ENCODE results near the gene MMP19.
"Not testable (repeated sequence)": the region's sequence is repeated elsewhere in the genome, so short reads cannot be mapped to it uniquely, and the experiment has no call there.

Gene MMP19

DNA sequence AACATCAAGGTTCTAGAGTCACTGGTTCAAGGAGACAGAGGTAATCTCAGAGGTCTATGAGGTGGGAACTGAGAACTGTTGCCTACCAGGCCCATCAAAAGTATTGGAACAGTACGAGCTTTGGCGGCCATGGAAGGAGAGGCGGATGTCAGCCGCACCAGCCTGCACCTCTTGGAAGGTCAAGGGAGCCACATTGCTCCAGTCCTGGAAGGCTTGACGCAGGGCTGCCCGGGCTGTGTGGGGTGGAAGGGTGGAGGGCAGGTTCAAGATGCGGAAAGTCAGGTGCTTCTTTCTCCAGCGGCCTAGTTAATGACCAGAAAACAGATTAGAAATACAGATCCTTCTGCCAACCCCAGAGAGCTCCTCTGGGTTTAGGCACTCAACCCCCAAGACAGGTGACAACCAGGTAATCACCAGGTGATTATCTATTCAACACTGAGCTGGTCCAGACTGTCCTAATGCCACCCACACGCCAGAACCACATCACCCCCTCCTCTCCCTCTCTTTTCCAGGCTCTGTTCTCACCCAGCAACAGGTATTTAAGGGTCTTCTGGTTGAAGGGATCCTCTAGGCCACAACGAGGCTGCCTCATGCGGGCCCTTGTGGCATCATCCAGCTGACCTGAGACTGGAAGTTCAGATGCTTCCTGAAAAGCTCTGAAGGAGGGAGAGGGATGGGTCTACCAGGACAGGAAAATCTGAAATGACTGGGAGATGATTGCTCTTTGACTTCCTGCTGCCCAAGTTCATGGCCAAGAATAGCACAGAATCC lies 2.0 kb downstream of the MMP19 start:
- no peak for DNase-seq

- no peak for DNase-seq
Measured at GRCh38 chr12:55839345-55840140, 3.2 kb downstream of the MMP19 start.

DNA sequence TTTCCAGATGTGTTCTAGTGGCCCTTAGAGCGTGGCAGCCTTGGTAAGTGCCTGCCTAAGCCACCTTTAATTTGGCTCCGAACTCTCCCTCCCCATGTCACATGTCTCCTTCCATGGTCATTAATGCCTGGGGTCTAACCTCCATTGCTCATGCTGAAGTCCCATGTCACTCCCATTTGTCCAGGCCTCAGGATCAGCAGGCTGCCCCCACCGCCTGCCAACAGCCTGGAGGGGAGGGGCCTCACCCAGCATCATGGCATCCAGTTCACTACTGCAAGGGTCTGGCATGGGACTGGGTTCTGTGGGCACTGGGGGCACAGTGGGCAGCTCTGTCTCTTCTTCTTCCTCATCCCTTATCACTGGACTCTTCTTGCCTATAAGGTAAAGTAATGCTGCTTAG lies 4.4 kb downstream of the MMP19 start:
- DNase-seq: no peak

DNA sequence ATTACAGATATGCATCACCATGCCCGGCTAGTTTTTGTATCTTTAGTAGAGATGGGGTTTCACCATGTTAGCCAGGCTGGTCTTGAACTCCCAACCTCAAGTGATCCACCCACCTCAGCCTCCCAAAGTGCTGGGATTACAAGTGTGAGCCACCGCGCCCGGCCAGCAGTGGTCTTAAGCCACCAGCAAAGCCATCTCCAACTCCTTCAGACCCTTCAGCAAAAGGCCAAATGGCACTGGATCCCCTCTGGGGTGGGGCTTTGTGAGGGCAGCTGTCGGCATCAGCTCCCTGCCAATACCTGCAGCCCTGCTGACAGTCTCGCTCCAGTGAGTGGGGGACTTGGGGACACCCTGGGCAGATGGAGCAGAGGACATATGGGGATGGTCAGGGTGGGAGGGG lies 8.3 kb downstream of the MMP19 start:
- not testable (repeated sequence) for DNase-seq

DNA sequence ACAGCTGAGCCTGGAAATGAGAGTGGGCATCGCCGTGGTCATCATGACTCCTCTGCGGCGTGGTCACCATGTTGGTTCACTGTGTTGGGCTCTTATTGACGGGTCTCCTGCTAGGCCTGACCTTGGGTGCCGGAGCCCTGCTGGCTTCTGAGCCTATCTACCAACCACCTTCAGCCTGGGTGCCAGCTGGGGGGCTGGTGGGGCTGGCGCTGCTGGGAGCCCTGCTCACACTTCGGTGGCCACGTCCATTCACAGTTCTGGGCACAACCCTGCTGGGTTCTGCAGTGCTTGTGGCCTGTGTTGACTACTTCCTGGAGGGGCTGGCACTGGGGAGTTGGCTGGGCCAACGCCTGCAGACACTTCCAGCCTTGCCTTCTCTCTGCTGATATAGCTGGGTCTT lies 9.7 kb downstream of the MMP19 start:
- no peak for DNase-seq

DNA sequence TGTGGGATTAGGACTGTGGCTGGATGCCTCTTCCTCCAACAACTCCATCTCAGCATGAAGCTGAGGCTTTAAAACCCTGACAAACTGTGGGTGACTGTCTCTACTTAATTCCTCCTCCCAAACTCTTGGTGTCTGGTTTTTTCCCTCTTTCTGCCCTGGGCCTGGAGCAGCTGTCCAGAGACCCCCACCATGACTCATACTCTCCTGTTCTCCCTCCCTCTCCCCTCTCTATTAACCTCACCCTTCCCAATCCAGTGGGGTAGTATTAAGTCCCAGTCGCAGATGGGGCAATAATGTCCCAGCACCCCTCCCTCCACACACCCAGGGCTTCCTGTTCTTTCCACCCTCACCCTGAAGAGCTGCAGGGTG lies 11.3 kb downstream of the MMP19 start:
- DNase-seq: no peak

GRCh38 chr12:55830601-55831446 lies 11.9 kb downstream of the MMP19 start:
- no peak for DNase-seq

- no peak for DNase-seq
Measured at GRCh38 chr12:55829967-55830600, 12.7 kb downstream of the MMP19 start.

DNA sequence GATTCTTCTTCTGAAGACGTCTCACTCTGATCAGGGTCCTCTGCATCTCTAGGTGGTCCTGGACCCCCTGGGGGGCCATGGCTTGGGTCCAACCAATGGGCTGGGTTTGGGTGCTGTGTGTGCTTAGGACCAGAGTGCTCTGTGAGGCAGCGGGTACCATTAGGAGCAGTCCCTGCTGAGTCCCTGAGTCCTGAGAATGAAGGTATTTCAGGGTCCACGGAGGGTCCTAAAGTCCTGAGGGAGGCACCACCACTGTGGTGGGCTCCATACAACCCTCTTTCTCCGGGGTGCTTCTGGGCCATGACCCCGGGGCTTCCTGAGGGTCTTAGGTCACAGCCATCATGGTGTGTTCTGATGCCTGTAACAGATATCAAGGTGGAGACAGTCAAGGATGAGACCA lies 14.4 kb downstream of the MMP19 start:
- no peak for DNase-seq

GRCh38 chr12:55827806-55828205 lies 14.9 kb downstream of the MMP19 start:
- no peak for DNase-seq

DNA sequence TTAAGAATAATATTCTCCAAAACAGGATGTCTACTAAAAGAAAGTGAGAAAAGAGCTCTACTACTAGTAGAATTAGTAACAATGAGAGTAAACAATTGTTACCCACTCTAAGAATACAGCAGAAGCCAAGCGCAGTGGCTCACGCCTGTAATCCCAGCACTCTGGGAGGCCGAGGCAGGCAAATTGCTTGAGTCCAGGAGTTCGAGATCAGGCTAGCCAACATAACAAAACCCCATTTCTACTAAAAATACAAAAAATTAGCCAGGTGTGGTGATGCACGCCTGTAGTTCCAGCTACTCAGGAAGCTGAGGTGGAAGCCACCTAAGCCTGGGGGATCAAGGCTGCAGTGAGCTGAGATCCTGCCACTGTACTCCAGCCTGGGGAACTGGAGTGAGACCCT lies 18.0 kb downstream of the MMP19 start:
- DNase-seq: no peak

DNA sequence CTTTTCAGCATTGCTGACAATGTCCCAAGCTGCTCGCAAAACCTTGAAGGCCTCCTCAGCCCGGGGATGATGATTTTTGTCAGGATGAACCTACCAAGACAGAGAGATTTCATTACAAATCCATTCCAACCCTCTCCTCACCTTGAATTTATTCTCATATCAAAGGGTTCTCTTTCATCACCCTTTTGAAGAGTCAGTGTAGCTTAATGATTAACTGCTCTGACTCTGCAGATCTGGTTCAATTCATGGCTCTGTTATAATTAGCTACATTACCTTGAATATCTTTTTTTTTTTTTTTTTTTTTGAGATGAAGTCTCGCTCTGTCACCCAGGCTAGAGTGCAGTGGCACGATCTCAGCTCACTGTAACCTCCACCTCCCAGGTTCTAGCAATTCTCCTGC lies 19.3 kb downstream of the MMP19 start:
- DNase-seq: no peak

- peak; percentile 45 for DNase-seq
Measured at GRCh38 chr12:55822228-55822627, 20.5 kb downstream of the MMP19 start.

GRCh38 chr12:55820679-55821078 lies 22.1 kb downstream of the MMP19 start:
- DNase-seq: no peak

- DNase-seq: no peak
Measured at GRCh38 chr12:55818886-55819285, 23.9 kb downstream of the MMP19 start.

DNA sequence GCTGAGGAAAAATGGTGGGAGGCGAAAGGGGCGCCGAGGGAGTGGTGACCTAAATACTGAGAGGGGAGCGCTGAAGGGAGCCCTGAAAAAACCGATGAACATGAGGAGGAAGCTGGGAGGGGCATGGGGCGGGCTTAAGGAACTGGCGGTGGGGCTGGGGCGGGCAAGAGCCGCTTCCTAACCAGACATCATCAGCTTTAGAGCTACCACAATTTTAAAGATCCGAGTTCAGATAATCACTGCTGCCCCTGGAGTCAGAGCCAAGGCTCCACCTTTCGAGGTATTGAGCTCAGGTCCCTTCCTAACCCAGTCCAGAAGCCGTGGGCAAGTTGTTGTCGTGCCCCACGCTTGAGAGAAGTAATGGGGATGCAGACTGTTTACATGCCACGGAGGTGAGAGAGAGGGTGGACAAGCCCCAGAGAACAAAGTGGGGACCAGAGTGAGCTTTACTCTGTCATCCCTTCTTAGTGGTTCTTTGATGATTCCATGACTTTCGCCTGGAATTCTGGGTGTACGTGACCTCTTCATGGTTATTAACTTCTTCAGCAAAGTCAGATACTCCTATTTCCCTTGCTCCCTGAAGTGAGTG lies 24.5 kb downstream of the MMP19 start:
- DNase-seq: peak; percentile 69

GRCh38 chr12:55817345-55818139 lies 25.2 kb downstream of the MMP19 start, which contains the start of the genes ORMDL2 and SARNP:
ORMDL2 (plus strand) TSS chr12:55818041; CDS start chr12:55819000, 959 bp downstream.
SARNP (minus strand) TSS chr12:55817724; CDS start chr12:55817701, 23 bp downstream.
- peak; percentile 100 for DNase-seq

DNA sequence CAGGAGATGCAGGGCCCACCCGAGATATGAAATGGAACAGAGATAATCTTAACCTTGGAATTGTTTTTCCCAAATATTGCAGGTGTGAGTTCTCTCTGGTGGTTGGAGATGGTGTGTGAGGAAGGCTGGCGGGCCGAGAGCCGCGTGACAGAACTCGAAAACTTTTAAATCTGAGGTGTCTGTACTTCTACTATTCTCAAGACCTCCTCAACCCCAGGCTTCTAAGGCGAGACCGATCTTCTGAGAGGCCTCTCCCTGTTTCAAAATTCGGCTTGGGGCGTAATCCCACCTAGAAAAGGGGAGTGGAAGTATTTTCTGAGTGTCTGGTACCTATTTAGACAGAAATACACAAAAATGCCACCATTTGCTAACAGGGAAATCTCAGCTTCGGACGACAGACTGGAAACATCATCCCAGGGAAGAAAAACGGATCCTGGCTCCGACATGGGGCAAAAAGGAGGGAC lies 25.8 kb downstream of the MMP19 start:
- DNase-seq: no peak

- no peak for DNase-seq
Measured at GRCh38 chr12:55815473-55815872, 27.3 kb downstream of the MMP19 start.

- no peak for DNase-seq
Measured at GRCh38 chr12:55814257-55814656, 28.5 kb downstream of the MMP19 start.

DNA sequence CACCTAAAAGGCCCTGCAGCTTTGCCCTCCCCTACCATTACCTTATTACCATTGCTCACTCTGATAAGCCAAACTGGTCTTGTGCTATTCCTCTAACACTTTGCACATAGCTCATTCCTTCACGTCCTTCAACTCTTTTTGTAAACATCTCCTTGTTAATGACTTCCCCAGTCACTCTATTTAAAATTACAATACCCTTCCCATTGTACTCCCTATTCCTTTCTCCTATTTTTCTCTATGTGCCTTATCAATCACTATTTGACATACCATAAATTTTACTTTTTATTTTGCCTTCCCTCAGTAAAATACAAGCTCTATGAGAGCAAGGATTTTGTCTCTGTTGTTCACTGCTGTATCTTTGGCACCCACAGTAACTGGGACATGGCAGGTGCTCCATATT lies 30.6 kb downstream of the MMP19 start:
- DNase-seq: no peak

Measured in kidney glomerular epithelial cell (primary cell).